Measurements from ENCODE around the gene CCT2. TPM values are rescaled to one million over a fixed set of nuclear protein-coding genes. Genes with fewer than 3 reads are reported as not detected.
"Not testable (repeated sequence)": the region's sequence is repeated elsewhere in the genome, so short reads cannot be mapped to it uniquely, and the experiment has no call there.

The CCT2 gene
- total RNA-seq, 2 donors from 2014 or later, result 71.4 to 104 TPM

DNA sequence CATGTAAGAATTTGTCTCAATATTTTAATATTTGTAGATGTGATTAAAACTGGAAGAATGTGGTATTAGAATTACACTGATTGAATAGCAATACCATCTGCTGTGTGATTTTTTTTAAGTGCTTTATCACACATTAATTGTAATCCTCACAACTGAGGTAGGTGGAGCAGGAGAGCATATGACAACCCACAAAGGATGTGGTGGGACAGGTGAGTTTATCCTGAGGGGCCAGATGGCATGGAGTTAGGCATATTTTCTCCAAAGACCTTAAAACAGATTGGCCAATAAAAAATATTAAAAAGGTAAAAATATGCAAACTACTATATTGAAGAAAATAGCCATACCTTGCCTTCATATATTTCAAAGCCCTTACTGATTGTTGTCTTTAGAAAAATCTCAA, 17.7 kb downstream of the CCT2 start:
- H3K4me3 ChIP-seq, result no peak overlapping the region
- no peak for DNase-seq (ENCODE audit: low spot score)
- peaks cover 53% of the 10 kb centered on the region for H3K36me3 ChIP-seq
- no peaks in the 10 kb centered on the region for H3K27me3 ChIP-seq
- no peak for TF ChIP-seq CTCF (IDR thresholded peaks at IDR 0.05)
- no peaks in the 10 kb centered on the region for H3K9me3 ChIP-seq
- H3K4me1 ChIP-seq, result peaks cover 0 to 4% of the 10 kb centered on the region in 2 donors
- H3K27ac ChIP-seq, result no peak overlapping the region

DNA sequence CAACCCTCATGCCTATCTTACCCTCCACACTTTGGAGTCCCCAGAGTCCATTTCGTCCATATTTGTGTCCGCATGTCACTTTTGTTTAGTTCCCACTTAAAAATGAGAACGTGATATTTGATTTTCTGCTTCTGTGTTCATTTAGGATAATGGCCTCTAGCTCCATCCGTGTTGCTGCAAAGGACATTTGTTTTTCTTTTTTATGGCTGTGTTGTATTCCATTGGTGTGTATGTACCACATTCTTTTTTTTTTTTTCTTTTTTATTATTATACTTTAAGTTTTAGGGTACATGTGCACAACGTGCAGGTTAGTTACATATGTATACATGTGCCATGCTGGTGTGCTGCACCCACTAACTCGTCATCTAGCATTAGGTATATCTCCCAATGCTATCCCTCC, 18.3 kb downstream of the CCT2 start:
- not testable (repeated sequence) for H3K27me3 ChIP-seq; H3K27ac ChIP-seq; H3K4me1 ChIP-seq; DNase-seq (ENCODE audit: low spot score); H3K9me3 ChIP-seq; H3K4me3 ChIP-seq
- H3K36me3 ChIP-seq, result peaks cover 47% of the 10 kb centered on the region

- not testable (repeated sequence) for H3K4me1 ChIP-seq; H3K9me3 ChIP-seq; H3K4me3 ChIP-seq; H3K27me3 ChIP-seq; DNase-seq (ENCODE audit: low spot score); H3K27ac ChIP-seq
- H3K36me3 ChIP-seq, result peaks cover 40% of the 10 kb centered on the region
Observed at GRCh38 chr12:69604275-69604674, 19.0 kb downstream of the CCT2 start.

- Histone ChIP-seq H3K4me1 (peaks cover 0 to 4% of the 10 kb centered on the region in 2 donors), H3K27ac (peak overlapping the region; percentile 85), H3K27me3 (no peaks in the 10 kb centered on the region), H3K9me3 (no peaks in the 10 kb centered on the region), H3K36me3 (peaks cover 5% of the 10 kb centered on the region), H3K4me3 (peak overlapping the region; percentile 16 to 45)
- TF ChIP-seq CTCF (IDR thresholded peaks at IDR 0.05), result no peak
- no peak for DNase-seq (ENCODE audit: low spot score)
Observed at GRCh38 chr12:69608114-69608513, 22.9 kb downstream of the CCT2 start.

GRCh38 chr12:69610126-69610525, 24.9 kb downstream of the CCT2 start:
- H3K27me3 ChIP-seq, result no peaks in the 10 kb centered on the region
- H3K36me3 ChIP-seq, result no peaks in the 10 kb centered on the region
- no peak for TF ChIP-seq CTCF (IDR thresholded peaks at IDR 0.05)
- H3K4me3 ChIP-seq, result peak overlapping the region; percentile 22 to 45
- no peaks in the 10 kb centered on the region for H3K9me3 ChIP-seq
- DNase-seq (ENCODE audit: low spot score), result no peak
- H3K27ac ChIP-seq, result peak overlapping the region; percentile 85
- H3K4me1 ChIP-seq, result peaks cover 0 to 4% of the 10 kb centered on the region in 2 donors

DNA sequence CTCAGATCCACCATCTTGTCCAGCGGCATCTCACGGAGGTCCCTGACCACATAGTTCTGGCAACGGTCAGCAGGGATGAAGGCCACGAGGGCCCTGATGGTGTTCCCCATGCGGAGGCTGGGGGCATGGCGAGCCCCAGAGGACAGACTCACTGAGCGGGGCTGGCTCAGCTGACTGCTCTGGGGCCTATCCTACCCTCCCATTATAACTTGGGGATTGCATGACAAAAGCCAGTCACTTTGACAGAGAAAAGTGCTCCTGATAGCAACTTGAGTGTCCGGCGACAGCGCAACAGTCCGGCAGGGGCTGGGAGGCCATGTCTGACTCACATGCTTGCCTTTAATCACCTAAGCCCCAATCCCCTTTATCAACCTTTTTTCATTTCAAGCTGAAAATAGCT, 25.5 kb downstream of the CCT2 start, which contains the start of gene LRRC10:
TSS of gene LRRC10 (minus strand) at position 179 of the 400 bp plus-strand sequence. CDS start at position 110, 69 bp downstream.
- Histone ChIP-seq H3K36me3 (no peaks in the 10 kb centered on the region), H3K9me3 (no peaks in the 10 kb centered on the region), H3K4me1 (peaks cover 0 to 4% of the 10 kb centered on the region in 2 donors), H3K4me3 (peak within 1 kb of the TSS; percentile 22 to 45), H3K27ac (peak within 1 kb of the TSS; percentile 85), H3K27me3 (no peaks in the 10 kb centered on the region)
- no peak for DNase-seq (ENCODE audit: low spot score)
- TF ChIP-seq CTCF (IDR thresholded peaks at IDR 0.05), result no peak

DNA sequence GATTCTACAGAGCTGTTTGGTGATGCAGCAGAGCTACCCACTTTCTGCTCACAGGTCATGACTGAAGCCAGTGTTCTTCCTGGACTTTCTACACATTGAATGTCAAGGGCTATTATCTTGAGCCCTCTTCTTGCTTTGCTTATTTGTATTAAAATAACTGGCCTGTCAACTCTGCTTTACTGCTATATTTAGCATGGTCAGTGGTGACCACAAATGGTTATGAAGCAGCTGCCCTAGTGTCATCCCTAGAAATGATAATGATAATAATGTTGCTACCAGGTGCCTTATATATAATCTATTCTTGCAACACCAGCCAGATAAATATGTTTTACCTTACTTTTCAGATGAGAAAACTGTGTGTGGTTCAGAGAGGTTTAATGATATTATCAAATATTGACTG, 28.1 kb downstream of the CCT2 start:
- peak overlapping the region; percentile 25 to 27 for H3K4me3 ChIP-seq
- DNase-seq (ENCODE audit: low spot score), result no peak

More for the DNA sequence above, 28.1 kb downstream of the CCT2 start:
- H3K27ac ChIP-seq, result peak overlapping the region; percentile 85
- no peaks in the 10 kb centered on the region for H3K27me3 ChIP-seq
- H3K4me1 ChIP-seq, result no peaks in the 10 kb centered on the region
- no peak for TF ChIP-seq CTCF (IDR thresholded peaks at IDR 0.05)
- no peaks in the 10 kb centered on the region for H3K9me3 ChIP-seq
- H3K36me3 ChIP-seq, result no peaks in the 10 kb centered on the region

Data from right atrium auricular region (tissue), 2 donors.